ENCODE results near the gene COL6A2. TPM values are rescaled to one million over a fixed set of nuclear protein-coding genes. Genes with fewer than 3 reads are reported as not detected.

The COL6A2 gene
- total RNA-seq, 1 experiment from 2014 or later = 87.0 TPM

DNA sequence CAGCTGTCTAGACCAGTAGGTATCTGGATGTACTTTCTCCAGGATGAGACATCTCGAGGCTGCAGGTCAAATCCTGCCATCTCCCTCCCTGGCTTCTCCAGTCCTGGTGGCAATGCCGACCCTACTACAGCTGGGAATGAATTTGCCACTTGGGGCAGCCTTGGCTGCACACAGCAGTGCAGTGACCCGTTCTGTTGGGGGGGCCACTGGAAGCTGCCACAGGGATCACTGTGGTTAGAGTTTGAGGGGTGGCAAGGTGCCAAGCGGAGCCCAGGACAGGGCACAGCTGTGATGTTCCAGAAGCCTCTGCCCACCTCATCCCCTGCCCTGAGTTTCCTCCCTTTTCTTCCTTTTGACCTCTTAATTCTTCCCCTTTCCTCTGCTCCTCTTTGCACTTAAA lies 17.1 kb downstream of the COL6A2 start:
- ATAC-seq (no peak), DNase-seq (ENCODE audit: low read depth, low spot score) (no peak)
- TF ChIP-seq, protein P1, sequence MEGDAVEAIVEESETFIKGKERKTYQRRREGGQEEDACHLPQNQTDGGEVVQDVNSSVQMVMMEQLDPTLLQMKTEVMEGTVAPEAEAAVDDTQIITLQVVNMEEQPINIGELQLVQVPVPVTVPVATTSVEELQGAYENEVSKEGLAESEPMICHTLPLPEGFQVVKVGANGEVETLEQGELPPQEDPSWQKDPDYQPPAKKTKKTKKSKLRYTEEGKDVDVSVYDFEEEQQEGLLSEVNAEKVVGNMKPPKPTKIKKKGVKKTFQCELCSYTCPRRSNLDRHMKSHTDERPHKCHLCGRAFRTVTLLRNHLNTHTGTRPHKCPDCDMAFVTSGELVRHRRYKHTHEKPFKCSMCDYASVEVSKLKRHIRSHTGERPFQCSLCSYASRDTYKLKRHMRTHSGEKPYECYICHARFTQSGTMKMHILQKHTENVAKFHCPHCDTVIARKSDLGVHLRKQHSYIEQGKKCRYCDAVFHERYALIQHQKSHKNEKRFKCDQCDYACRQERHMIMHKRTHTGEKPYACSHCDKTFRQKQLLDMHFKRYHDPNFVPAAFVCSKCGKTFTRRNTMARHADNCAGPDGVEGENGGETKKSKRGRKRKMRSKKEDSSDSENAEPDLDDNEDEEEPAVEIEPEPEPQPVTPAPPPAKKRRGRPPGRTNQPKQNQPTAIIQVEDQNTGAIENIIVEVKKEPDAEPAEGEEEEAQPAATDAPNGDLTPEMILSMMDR (IDR thresholded peaks at IDR 0.05 in 2 of 3, conservative IDR thresholded peaks at IDR 0.05 in 1 of 3; ENCODE audit: borderline replicate concordance in 1 of 3, insufficient read depth in 1 of 3, low read depth in 2 of 3, low read length in 2 of 3) = no peak
- RAD21 ChIA-PET (ENCODE audit: low non-redundant PET in 1 of 2, low total read pairs in 2 of 2, uncharacterized antibody in 2 of 2, unreplicated experiment in 2 of 2) = no interaction called here
- BruUV-seq (replicated peaks) = no TSS peak
- no peak overlapping the region for H3K4me2 ChIP-seq (ENCODE audit: low read length)
- H3K4me1 ChIP-seq (ENCODE audit: control insufficient read depth in 1 of 2, insufficient read depth in 2 of 2, low read length in 2 of 2) = no peaks in the 10 kb centered on the region
- POLR2A ChIA-PET = no interaction called here
- no peak overlapping the region for H3K27ac ChIP-seq (ENCODE audit: low read depth, low read length)
- peaks cover 6 to 18% of the 10 kb centered on the region in 2 experiments; a peak in 3 of 4 replicates for H3K36me3 ChIP-seq (ENCODE audit: control insufficient read depth in 1 of 2, insufficient read depth in 2 of 2, low read length in 2 of 2)
- H2AFZ ChIP-seq (ENCODE audit: low read depth, low read length, poor library complexity, severe bottlenecking) = no peak overlapping the region
- H3K9ac ChIP-seq (ENCODE audit: low read length) = no peak overlapping the region
- no peaks in the 10 kb centered on the region; a peak in 2 of 4 replicates for H3K9me3 ChIP-seq (ENCODE audit: control insufficient read depth in 1 of 2, insufficient read depth in 1 of 2, low read depth in 1 of 2, low read length in 2 of 2)
- CTCF ChIA-PET = no interaction called here
- no peak overlapping the region for H3K4me3 ChIP-seq (replicated peaks in 1 of 2; ENCODE audit: low read depth in 1 of 2, low read length in 2 of 2)
- no peaks in the 10 kb centered on the region for H4K20me1 ChIP-seq (ENCODE audit: insufficient read depth)
- intact Hi-C loops (cut with micrococcal nuclease) = no loop called here
- no peaks in the 10 kb centered on the region for H3K79me2 ChIP-seq (ENCODE audit: insufficient read depth, low read length)
- H3K9me2 ChIP-seq (ENCODE audit: insufficient read depth) = no peaks in the 10 kb centered on the region
- H3K27me3 ChIP-seq (ENCODE audit: insufficient read depth, low read length) = no peaks in the 10 kb centered on the region

- no TSS peak for BruUV-seq (replicated peaks)
- POLR2A ChIA-PET = no interaction called here
Observed at GRCh38 chr21:46115441-46116188, 17.7 kb downstream of the COL6A2 start.

More at GRCh38 chr21:46115441-46116188, 17.7 kb downstream of the COL6A2 start:
- intact Hi-C loops (cut with micrococcal nuclease) = no loop called here
- Histone ChIP-seq H3K27me3 (ENCODE audit: insufficient read depth, low read length) (no peaks in the 10 kb centered on the region), H3K4me1 (ENCODE audit: control insufficient read depth in 1 of 2, insufficient read depth in 2 of 2, low read length in 2 of 2) (no peaks in the 10 kb centered on the region), H3K9me3 (ENCODE audit: control insufficient read depth in 1 of 2, insufficient read depth in 1 of 2, low read depth in 1 of 2, low read length in 2 of 2) (no peaks in the 10 kb centered on the region; a peak in 2 of 4 replicates), H3K36me3 (ENCODE audit: control insufficient read depth in 1 of 2, insufficient read depth in 2 of 2, low read length in 2 of 2) (peaks cover 6 to 18% of the 10 kb centered on the region in 2 experiments; a peak in 3 of 4 replicates), H3K4me2 (ENCODE audit: low read length) (no peak overlapping the region), H4K20me1 (ENCODE audit: insufficient read depth) (no peaks in the 10 kb centered on the region), H3K27ac (ENCODE audit: low read depth, low read length) (no peak overlapping the region), H3K79me2 (ENCODE audit: insufficient read depth, low read length) (no peaks in the 10 kb centered on the region), H3K9ac (ENCODE audit: low read length) (no peak overlapping the region), H3K4me3 (replicated peaks in 1 of 2; ENCODE audit: low read depth in 1 of 2, low read length in 2 of 2) (no peak overlapping the region), H2AFZ (ENCODE audit: low read depth, low read length, poor library complexity, severe bottlenecking) (no peak overlapping the region), H3K9me2 (ENCODE audit: insufficient read depth) (no peaks in the 10 kb centered on the region)
- CTCF ChIA-PET = no interaction called here
- TF ChIP-seq ZNF274 (IDR thresholded peaks at IDR 0.05; ENCODE audit: low read depth, low read length) (no peak), ZBTB33 (IDR thresholded peaks at IDR 0.05; ENCODE audit: extremely low read depth, insufficient replicate concordance, low read length) (no peak), ELF1 (IDR thresholded peaks at IDR 0.05; ENCODE audit: borderline replicate concordance, low read depth) (no peak), FOSL1 (IDR thresholded peaks at IDR 0.05; ENCODE audit: low read depth) (no peak), POLR2A (IDR thresholded peaks at IDR 0.05; ENCODE audit: borderline replicate concordance, extremely low read depth, insufficient read depth, insufficient read length) (no peak), EZH2 (IDR thresholded peaks at IDR 0.05) (no peak), SP1 (IDR thresholded peaks at IDR 0.05; ENCODE audit: low read depth) (no peak)
- TF ChIP-seq, protein P2, sequence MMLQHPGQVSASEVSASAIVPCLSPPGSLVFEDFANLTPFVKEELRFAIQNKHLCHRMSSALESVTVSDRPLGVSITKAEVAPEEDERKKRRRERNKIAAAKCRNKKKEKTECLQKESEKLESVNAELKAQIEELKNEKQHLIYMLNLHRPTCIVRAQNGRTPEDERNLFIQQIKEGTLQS (IDR thresholded peaks at IDR 0.05) = no peak
- TF ChIP-seq, protein P1 (IDR thresholded peaks at IDR 0.05 in 2 of 3, conservative IDR thresholded peaks at IDR 0.05 in 1 of 3; ENCODE audit: borderline replicate concordance in 1 of 3, insufficient read depth in 1 of 3, low read depth in 2 of 3, low read length in 2 of 3) = no peak
- ATAC-seq (no peak), DNase-seq (ENCODE audit: low read depth, low spot score) (no peak)
- RAD21 ChIA-PET (ENCODE audit: low non-redundant PET in 1 of 2, low total read pairs in 2 of 2, uncharacterized antibody in 2 of 2, unreplicated experiment in 2 of 2) = no interaction called here

All from HCT116 (cell line).